ENCODE measurements around the gene PSMD1. TPM values are rescaled to one million over a fixed set of nuclear protein-coding genes. Genes with fewer than 3 reads are reported as not detected.
"Not testable (repeated sequence)": the region's sequence is repeated elsewhere in the genome, so short reads cannot be mapped to it uniquely, and the experiment has no call there.

PSMD1 gene
- total RNA-seq, 4 donors from 2014 or later: 24.3 to 85.3 (median 74.7) TPM

GRCh38 chr2:231018184-231018583, 38.5 kb upstream of the PSMD1 start:
- 93 to 100% methylated on average over 2 to 3 of the region's 3 CpGs for WGBS, 2 donors (ENCODE audit: low coverage in 1 of 2)
- no peak for DNase-seq
- H3K4me1 ChIP-seq: no peaks in the 10 kb centered on the region
- no peak overlapping the region for H3K27ac ChIP-seq
- in situ Hi-C loops (cut with MboI; ENCODE audit: low pct_ligation_motif_present in 1 of 4, low pct_unique_long_range_greater_than_20kb in 1 of 4, low sequenced_read_pairs in 3 of 4): no loop called here
- no peaks in the 10 kb centered on the region for H3K27me3 ChIP-seq
- H3K9me3 ChIP-seq: no peaks in the 10 kb centered on the region
- H3K36me3 ChIP-seq: no peaks in the 10 kb centered on the region
- TF ChIP-seq EP300 (IDR thresholded peaks at IDR 0.05; ENCODE audit: low read depth): no peak
- no peak for TF ChIP-seq POLR2AphosphoS5 (IDR thresholded peaks at IDR 0.05)
- no peak for TF ChIP-seq POLR2A (IDR thresholded peaks at IDR 0.05)
- TF ChIP-seq CTCF (IDR thresholded peaks at IDR 0.05): no peak
- no peak overlapping the region for H3K4me3 ChIP-seq
- intact Hi-C loops (cut with DNase I; ENCODE audit: low total_unique reads): no loop called here

DNA sequence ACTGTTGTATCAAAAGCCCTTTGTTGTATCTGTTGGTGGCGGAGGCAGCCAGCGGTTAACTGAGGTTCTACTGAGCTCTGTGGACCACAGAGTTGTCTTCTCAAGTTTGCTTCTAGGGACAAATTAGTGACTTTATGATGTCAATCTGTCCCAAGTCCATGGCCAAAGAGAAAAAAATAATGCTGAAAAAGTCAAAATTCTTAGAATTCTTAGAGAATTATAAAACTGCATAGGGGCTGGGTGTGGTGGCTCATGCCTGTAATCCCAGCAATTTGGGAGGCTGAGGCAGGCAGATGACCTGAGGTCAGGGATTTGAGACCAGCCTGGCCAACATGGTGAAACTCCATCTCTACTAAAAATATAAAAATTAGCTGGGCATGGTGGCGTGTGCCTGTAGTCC, 31.6 kb upstream of the PSMD1 start:
- H3K4me3 ChIP-seq; H3K4me1 ChIP-seq; H3K27me3 ChIP-seq; H3K36me3 ChIP-seq; H3K27ac ChIP-seq; DNase-seq; H3K9me3 ChIP-seq; intact Hi-C loops (cut with DNase I; ENCODE audit: low total_unique reads); in situ Hi-C loops (cut with MboI; ENCODE audit: low pct_ligation_motif_present in 1 of 4, low pct_unique_long_range_greater_than_20kb in 1 of 4, low sequenced_read_pairs in 3 of 4): not testable (repeated sequence)
- WGBS, 2 donors (ENCODE audit: low coverage in 1 of 2): 88 to 100% methylated on average over 2 to 3 of the region's 3 CpGs

- H3K9me3 ChIP-seq: no peaks in the 10 kb centered on the region
- intact Hi-C loops (cut with DNase I; ENCODE audit: low total_unique reads): no loop called here
- in situ Hi-C loops (cut with MboI; ENCODE audit: low pct_ligation_motif_present in 1 of 4, low pct_unique_long_range_greater_than_20kb in 1 of 4, low sequenced_read_pairs in 3 of 4): no loop called here
- H3K36me3 ChIP-seq: no peaks in the 10 kb centered on the region
- H3K4me3 ChIP-seq: no peak overlapping the region
- no peaks in the 10 kb centered on the region for H3K27me3 ChIP-seq
- H3K4me1 ChIP-seq: peaks cover 0 to 10% (median 8%) of the 10 kb centered on the region in 4 donors
- no peak for DNase-seq
- no peak overlapping the region for H3K27ac ChIP-seq
- TF ChIP-seq POLR2AphosphoS5 (IDR thresholded peaks at IDR 0.05): no peak
- TF ChIP-seq POLR2A (IDR thresholded peaks at IDR 0.05): no peak
- no peak for TF ChIP-seq CTCF (IDR thresholded peaks at IDR 0.05)
- TF ChIP-seq EP300 (IDR thresholded peaks at IDR 0.05; ENCODE audit: low read depth): no peak
These were observed 27.8 kb upstream of the PSMD1 start for GRCh38 chr2:231028889-231029288.

GRCh38 chr2:231029563-231029962, 27.1 kb upstream of the PSMD1 start:
- in situ Hi-C loops (cut with MboI; ENCODE audit: low pct_ligation_motif_present in 1 of 4, low pct_unique_long_range_greater_than_20kb in 1 of 4, low sequenced_read_pairs in 3 of 4): no loop called here
- Histone ChIP-seq H3K27ac (no peak overlapping the region), H3K36me3 (no peaks in the 10 kb centered on the region), H3K9me3 (no peaks in the 10 kb centered on the region), H3K4me1 (peaks cover 0 to 17% (median 10%) of the 10 kb centered on the region in 4 donors), H3K4me3 (no peak overlapping the region), H3K27me3 (no peaks in the 10 kb centered on the region)
- WGBS, 2 donors (ENCODE audit: low coverage in 1 of 2): 78% methylated on average over 9 of the region's 9 CpGs; no CpG with 5 or more reads in 1 of the 2 donors
- TF ChIP-seq CTCF (IDR thresholded peaks at IDR 0.05): no peak
- no peak for TF ChIP-seq POLR2A (IDR thresholded peaks at IDR 0.05)
- TF ChIP-seq POLR2AphosphoS5 (IDR thresholded peaks at IDR 0.05): no peak
- TF ChIP-seq EP300 (IDR thresholded peaks at IDR 0.05; ENCODE audit: low read depth): no peak
- intact Hi-C loops (cut with DNase I; ENCODE audit: low total_unique reads): no loop called here
- no peak for DNase-seq

DNA sequence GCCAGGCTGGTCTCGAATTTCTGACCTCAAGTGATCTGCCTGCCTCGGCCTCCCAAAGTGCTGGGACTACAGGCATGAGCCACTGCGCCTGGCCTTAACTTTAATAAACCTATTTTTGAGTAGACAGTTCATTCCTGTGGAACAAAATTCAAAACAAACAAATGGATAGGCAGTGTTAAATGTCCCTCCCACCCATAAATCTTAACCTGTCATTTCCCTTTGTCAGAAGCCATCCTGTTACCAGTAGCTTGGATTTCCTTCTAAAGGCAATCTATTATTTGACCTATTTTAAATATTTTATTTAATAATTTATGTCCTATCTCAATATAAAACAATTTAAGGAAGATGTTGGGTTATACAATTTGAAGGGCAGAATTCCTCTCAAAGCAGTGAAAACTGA, 25.9 kb upstream of the PSMD1 start:
- Histone ChIP-seq H3K9me3 (no peaks in the 10 kb centered on the region), H3K36me3 (no peaks in the 10 kb centered on the region), H3K27me3 (peaks cover 9% of the 10 kb centered on the region), H3K4me3 (no peak overlapping the region), H3K4me1 (peaks cover 0 to 22% (median 10%) of the 10 kb centered on the region in 4 donors), H3K27ac (no peak overlapping the region)
- WGBS, 2 donors (ENCODE audit: low coverage in 1 of 2): 82% methylated on average over 3 of the region's 3 CpGs; no CpG with 5 or more reads in 1 of the 2 donors
- in situ Hi-C loops (cut with MboI; ENCODE audit: low pct_ligation_motif_present in 1 of 4, low pct_unique_long_range_greater_than_20kb in 1 of 4, low sequenced_read_pairs in 3 of 4) (no loop called here), intact Hi-C loops (cut with DNase I; ENCODE audit: low total_unique reads) (no loop called here)
- TF ChIP-seq POLR2AphosphoS5 (IDR thresholded peaks at IDR 0.05) (no peak), EP300 (IDR thresholded peaks at IDR 0.05; ENCODE audit: low read depth) (no peak), POLR2A (IDR thresholded peaks at IDR 0.05) (no peak), CTCF (IDR thresholded peaks at IDR 0.05) (no peak)
- no peak for DNase-seq
